Hepatocyte (in vitro differentiated cells): ENCODE results near the gene DNER. TPM values are rescaled to one million over a fixed set of nuclear protein-coding genes. Genes with fewer than 3 reads are reported as not detected.

Experiments
- DNase-seq: peaks from one replicate; pipeline ENCODE4 v3.0.0-alpha.2; 2016; ENCODE audit warnings: low spot score
- H2AFZ ChIP-seq: fragments of 200-600 bp; sonication (generic); 2 replicates; pipeline ENCODE4 v1.6.0; 2016; ENCODE audit warnings: antibody characterized with exemption, mild to moderate bottlenecking
- H3K27ac ChIP-seq: fragments of 200-600 bp; sonication (generic); 2 replicates; pipeline ENCODE4 v1.5.1; 2016; ENCODE audit warnings: mild to moderate bottlenecking
- H3K27me3 ChIP-seq: fragments of 200-600 bp; sonication (generic); 2 replicates; pipeline ENCODE4 v1.6.1; 2016
- H3K36me3 ChIP-seq: fragments of 200-600 bp; sonication (generic); replicated peaks from 2 replicates; pipeline ENCODE4 v1.5.1; 2016; ENCODE audit warnings: low read depth; ENCODE audit not compliant: insufficient read depth
- H3K4me1 ChIP-seq: fragments of 200-600 bp; sonication (generic); 2 replicates; pipeline ENCODE4 v1.5.1; 2016; ENCODE audit warnings: mild to moderate bottlenecking, moderate library complexity; ENCODE audit not compliant: insufficient read depth
- H3K4me2 ChIP-seq: fragments of 200-600 bp; sonication (generic); 2 replicates; pipeline ENCODE4 v1.6.0; 2016
- H3K4me3 ChIP-seq: fragments of 200-600 bp; sonication (generic); 2 replicates; pipeline ENCODE4 v1.5.1; 2016; ENCODE audit warnings: mild to moderate bottlenecking
- H3K79me2 ChIP-seq: fragments of 200-600 bp; sonication (generic); 2 replicates; pipeline ENCODE4 v1.6.0; 2017; ENCODE audit warnings: mild to moderate bottlenecking
- H3K9me2 ChIP-seq: fragments of 200-600 bp; sonication (generic); replicated peaks from 2 replicates; pipeline ENCODE4 v1.6.0; 2017; ENCODE audit warnings: mild to moderate bottlenecking; ENCODE audit not compliant: insufficient read depth
- H3K9me3 ChIP-seq: fragments of 200-600 bp; sonication (generic); 2 replicates; pipeline ENCODE4 v1.5.1; 2016; ENCODE audit warnings: low read depth, mild to moderate bottlenecking
- H4K20me1 ChIP-seq: fragments of 200-600 bp; sonication (generic); 2 replicates; pipeline ENCODE4 v1.6.0; 2016; ENCODE audit warnings: mild to moderate bottlenecking; ENCODE audit not compliant: insufficient read depth, poor library complexity, severe bottlenecking
- CTCF ChIP-seq: fragments of 200-600 bp; sonication (generic); IDR thresholded peaks from 2 replicates; pipeline ENCODE4 v1.5.1; 2016; ENCODE audit warnings: antibody characterized with exemption, mild to moderate bottlenecking; ENCODE audit not compliant: poor library complexity
- EZH2 ChIP-seq: fragments of 200-600 bp; sonication (generic); IDR thresholded peaks from 2 replicates; pipeline ENCODE4 v1.6.1; 2016; ENCODE audit warnings: antibody characterized with exemption, mild to moderate bottlenecking, borderline replicate concordance
- EZH2phosphoT487 ChIP-seq: fragments of 200-600 bp; sonication (generic); IDR thresholded peaks from one replicate; pipeline ENCODE4 v1.6.1; 2018; ENCODE audit warnings: antibody characterized with exemption, mild to moderate bottlenecking, low read depth, moderate library complexity; ENCODE audit not compliant: unreplicated experiment, severe bottlenecking
- WGBS: methylation state at CpG from one replicate; pipeline ENCODE4 v1.1.6; 2016; ENCODE audit warnings: low lambda C conversion rate; ENCODE audit errors: missing lambda C conversion rate; 5-methylcytosine and 5-hydroxymethylcytosine counted together
- polyA plus RNA-seq: library from polyadenylated mRNA; unstranded; fragments of >200 nt; fragmentation: Nextera tagmentation; extraction: Ambion mirVana; gene quantifications from 2 replicates; pipeline ENCODE4 v1.2.1, GENCODE V29; 2016
- total RNA-seq: library from RNA; depleted of rRNA; stranded (reverse); fragments of >200 nt; gene quantifications from 2 replicates; pipeline ENCODE4 v1.2.3, GENCODE V29; 2014

Gene DNER
- total and polyA plus RNA-seq, 2 experiments from 2014 or later: 0.37 TPM; not detected in 1

- TF ChIP-seq CTCF: no peak
- no peak for TF ChIP-seq EZH2
- TF ChIP-seq EZH2phosphoT487: no peak
- Histone ChIP-seq H4K20me1 (no peaks in the 10 kb centered on the region), H3K27me3 (peaks cover 87% of the 10 kb centered on the region), H2AFZ (no peak overlapping the region), H3K79me2 (no peaks in the 10 kb centered on the region), H3K36me3 (no peaks in the 10 kb centered on the region), H3K4me3 (peak overlapping the region; percentile 33), H3K9me3 (no peaks in the 10 kb centered on the region), H3K4me2 (peak overlapping the region; percentile 99), H3K9me2 (no peaks in the 10 kb centered on the region), H3K4me1 (peaks cover 9% of the 10 kb centered on the region), H3K27ac (no peak overlapping the region)
- 2% methylated on average over 31 of the region's 60 CpGs for WGBS
- peak; percentile 86 for DNase-seq
These were observed 584 bp upstream of the DNER start for GRCh38 chr2:229714736-229715541.

GRCh38 chr2:229713371-229714079 lies 830 bp downstream of the DNER start:
- peak; percentile 30 for DNase-seq
- H3K79me2 ChIP-seq: no peaks in the 10 kb centered on the region
- H4K20me1 ChIP-seq: no peaks in the 10 kb centered on the region
- no peak overlapping the region for H3K27ac ChIP-seq
- 4% methylated on average over 60 of the region's 61 CpGs for WGBS
- H3K9me3 ChIP-seq: no peaks in the 10 kb centered on the region
- H3K36me3 ChIP-seq: no peaks in the 10 kb centered on the region
- peak overlapping the region; percentile 4 for H2AFZ ChIP-seq
- H3K9me2 ChIP-seq: no peaks in the 10 kb centered on the region
- peak overlapping the region; percentile 99 for H3K4me2 ChIP-seq
- TF ChIP-seq EZH2: peak; percentile 93
- no peak for TF ChIP-seq CTCF
- no peak for TF ChIP-seq EZH2phosphoT487
- H3K27me3 ChIP-seq: peaks cover 89% of the 10 kb centered on the region
- H3K4me3 ChIP-seq: no peak overlapping the region
- H3K4me1 ChIP-seq: peaks cover 9% of the 10 kb centered on the region

- no peak for DNase-seq
- Histone ChIP-seq H3K9me2 (no peaks in the 10 kb centered on the region), H3K36me3 (no peaks in the 10 kb centered on the region), H2AFZ (no peak overlapping the region), H3K4me1 (peaks cover 9% of the 10 kb centered on the region), H3K4me3 (no peak overlapping the region), H3K9me3 (no peaks in the 10 kb centered on the region), H4K20me1 (no peaks in the 10 kb centered on the region), H3K4me2 (no peak overlapping the region), H3K79me2 (no peaks in the 10 kb centered on the region), H3K27me3 (peaks cover 87% of the 10 kb centered on the region), H3K27ac (no peak overlapping the region)
- TF ChIP-seq EZH2phosphoT487 (no peak), CTCF (peak; percentile 11)
- 75% methylated on average over 3 of the region's 3 CpGs for WGBS
These were observed 2.2 kb downstream of the DNER start for GRCh38 chr2:229712136-229712535.
